ENCODE results near the gene RASSF7.
"Not testable (repeated sequence)": the region's sequence is repeated elsewhere in the genome, so short reads cannot be mapped to it uniquely, and the experiment has no call there.

Gene RASSF7

GRCh38 chr11:560305-561147, at the start of gene RASSF7, which contains the start of gene LMNTD2:
RASSF7 (plus strand) TSS chr11:560970; CDS start chr11:561769, 799 bp downstream.
LMNTD2 (minus strand) TSS chr11:560738; CDS start chr11:560716, 22 bp downstream.
- DNase-seq, result peak; percentile 78

- no peak for DNase-seq
Measured at GRCh38 chr11:512761-513595, 47.8 kb upstream of the RASSF7 start.

GRCh38 chr11:514606-515005, 46.2 kb upstream of the RASSF7 start:
- DNase-seq, result no peak

GRCh38 chr11:515131-515530, 45.6 kb upstream of the RASSF7 start:
- DNase-seq, result no peak

GRCh38 chr11:516400-516799, 44.4 kb upstream of the RASSF7 start:
- no peak for DNase-seq

GRCh38 chr11:516918-517685, 43.7 kb upstream of the RASSF7 start:
- not testable (repeated sequence) for DNase-seq

DNA sequence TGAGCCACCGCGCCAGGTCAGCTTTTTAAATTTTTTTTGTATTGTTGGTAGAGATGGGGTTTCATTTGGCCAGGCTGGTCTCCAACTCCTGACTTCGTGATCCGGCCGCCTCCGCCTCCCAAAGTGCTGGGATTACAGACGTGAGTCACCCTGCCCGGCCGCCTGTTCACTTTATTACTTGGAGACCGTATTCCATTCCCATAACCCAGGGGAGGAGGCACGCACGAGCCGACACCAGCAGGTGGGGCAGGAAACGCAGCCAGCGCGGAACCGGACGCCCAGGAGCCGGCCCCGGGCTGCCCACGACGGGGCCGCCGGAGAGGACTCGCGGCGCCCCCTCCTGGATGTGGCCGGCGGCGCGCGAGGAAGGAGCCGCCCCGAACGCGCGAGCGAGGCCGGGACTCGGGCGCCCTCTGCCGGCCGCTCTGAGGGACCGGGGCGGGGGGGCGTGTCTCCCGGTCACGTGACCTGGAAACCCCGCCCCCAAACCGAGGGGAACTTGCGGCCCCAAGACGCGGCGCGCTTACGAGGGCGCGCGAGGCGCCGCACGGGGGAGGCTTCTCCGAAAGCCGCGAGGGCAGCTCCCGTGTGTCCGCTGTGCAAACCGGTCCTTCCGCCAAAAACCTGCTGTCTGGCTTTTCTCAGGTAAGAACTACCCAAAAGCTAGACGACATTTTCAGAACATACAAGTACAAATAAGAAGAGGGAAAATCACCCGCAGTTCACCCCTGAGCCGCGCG, 42.1 kb upstream of the RASSF7 start:
- peak; percentile 90 for DNase-seq

DNA sequence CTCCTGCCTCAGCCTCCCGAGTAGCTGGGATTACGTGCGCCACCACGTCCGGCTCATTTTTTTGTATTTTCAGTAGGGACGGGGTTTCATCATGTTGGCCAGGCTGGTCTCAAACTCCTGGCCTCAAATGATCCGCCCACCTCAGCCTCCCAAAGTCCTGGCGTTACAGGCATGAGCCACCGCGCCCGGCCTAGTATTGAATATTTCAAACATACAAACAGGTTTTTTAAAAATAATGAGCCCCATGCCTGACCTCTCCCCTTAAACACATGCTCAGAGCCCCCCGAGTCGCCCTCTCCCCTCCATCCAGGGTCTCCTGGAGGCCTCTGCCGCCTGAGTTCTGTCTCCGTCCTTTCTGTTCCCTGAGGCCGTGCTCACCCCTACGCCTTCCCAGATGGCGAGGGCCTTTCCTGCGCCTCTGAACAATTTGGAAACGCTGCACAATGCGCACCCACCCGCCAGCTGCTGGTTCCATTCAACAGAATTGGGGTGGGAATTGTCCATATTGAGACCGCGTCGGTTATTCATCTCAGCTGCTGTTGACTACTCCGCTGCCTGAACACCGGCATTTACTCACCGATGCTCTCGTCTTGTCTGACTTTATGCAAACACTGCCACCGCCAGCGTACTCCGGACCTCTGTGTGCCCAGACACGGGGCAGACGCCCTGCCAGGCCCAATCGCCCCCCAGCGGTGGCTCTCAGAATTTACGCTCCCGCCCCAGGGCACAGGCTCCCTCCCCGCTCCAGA, 40.2 kb upstream of the RASSF7 start:
- DNase-seq, result no peak

GRCh38 chr11:521177-521688, 39.5 kb upstream of the RASSF7 start:
- DNase-seq, result no peak

DNA sequence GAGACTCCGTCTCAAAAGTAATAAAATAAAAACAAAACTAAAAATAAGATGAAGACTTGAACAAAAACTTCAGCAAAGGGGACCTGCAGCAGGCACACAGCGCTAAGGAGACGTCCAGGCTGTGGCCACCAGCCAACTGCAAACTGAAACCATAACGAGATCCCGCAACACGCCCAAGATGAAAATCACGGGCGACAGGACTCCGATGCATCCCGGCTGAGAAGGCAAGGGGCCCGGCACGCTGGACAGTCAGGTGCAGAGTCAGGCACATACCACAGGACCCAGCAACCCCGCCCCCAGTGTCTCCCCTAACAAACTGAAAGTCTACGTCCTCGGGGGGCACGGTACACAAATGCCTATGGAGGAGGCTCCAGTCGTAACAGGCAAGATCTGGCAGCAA, 34.6 kb upstream of the RASSF7 start:
- no peak for DNase-seq

- DNase-seq, result no peak
Measured at GRCh38 chr11:528166-528814, 32.5 kb upstream of the RASSF7 start.

- no peak for DNase-seq
Measured at GRCh38 chr11:528815-529727, 31.7 kb upstream of the RASSF7 start.

DNA sequence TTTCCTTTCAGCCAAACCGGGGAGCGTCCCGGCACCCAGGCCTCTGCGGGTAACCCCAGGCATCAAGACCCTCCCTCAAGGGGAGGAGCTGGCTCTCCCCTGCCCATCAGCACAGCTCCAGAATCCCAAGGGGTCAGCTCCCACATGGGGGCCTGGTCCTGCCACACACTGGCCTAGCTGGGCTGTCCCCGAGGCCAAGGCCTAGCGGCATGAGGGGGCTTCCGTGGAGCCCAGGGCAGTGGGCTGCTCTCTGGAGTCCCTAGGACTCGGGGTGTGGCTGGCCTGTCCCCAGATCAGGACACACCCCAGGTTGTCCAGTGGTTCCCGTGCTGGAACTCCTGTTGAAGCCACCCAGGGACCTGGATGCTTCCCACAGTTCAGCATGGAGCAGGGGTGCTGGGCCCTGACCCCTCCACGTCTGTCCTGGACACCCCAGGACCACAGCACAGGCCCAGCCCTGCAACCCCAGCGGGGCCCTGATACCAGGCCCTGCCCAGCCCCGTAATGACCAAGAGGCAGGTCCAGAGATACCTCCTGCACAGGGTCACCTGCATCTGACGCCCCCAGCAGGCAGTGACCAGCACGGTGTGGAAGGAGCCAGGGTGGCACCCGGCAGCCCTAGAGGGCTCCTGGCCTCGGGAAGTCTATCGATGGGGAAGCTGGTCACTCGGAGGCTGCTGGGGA, 30.9 kb upstream of the RASSF7 start:
- no peak for DNase-seq

- DNase-seq, result no peak
Measured at GRCh38 chr11:530960-531831, 29.6 kb upstream of the RASSF7 start.

- no peak for DNase-seq
Measured at GRCh38 chr11:531919-532526, 28.7 kb upstream of the RASSF7 start.

- no peak for DNase-seq
Measured at GRCh38 chr11:532527-532985, 28.2 kb upstream of the RASSF7 start.

GRCh38 chr11:532986-533585, 27.7 kb upstream of the RASSF7 start:
- DNase-seq, result no peak

All from fibroblast of upper back skin (primary cell).